Adrenal gland (tissue), 12 donors: ENCODE measurements around the gene RCC2. TPM values are rescaled to one million over a fixed set of nuclear protein-coding genes. Genes with fewer than 3 reads are reported as not detected.
"Not testable (repeated sequence)": the region's sequence is repeated elsewhere in the genome, so short reads cannot be mapped to it uniquely, and the experiment has no call there.

Source experiments
- DNase-seq, 7 donors: peaks; one replicate each; pipeline ENCODE4 v3.0.0-alpha.2; 2019 to 2020
- H3K27ac ChIP-seq, 5 donors: fragments of 200-600 bp; sonication (generic) in 4 of 5; 1 replicate in 3 of 5; 2 replicates in 2 of 5; pipeline versions ENCODE4 v1.5.1 to v1.8.0; 2016 to 2020; ENCODE audit warnings: mild to moderate bottlenecking in 1 of 5
- H3K27me3 ChIP-seq: fragments of 200-600 bp; 2 replicates; pipeline ENCODE4 v1.8.0; 2021
- H3K36me3 ChIP-seq, 2 donors: fragments of 200-600 bp; replicated peaks in 1 of 2; 1 replicate in 1 of 2; 2 replicates in 1 of 2; pipeline versions ENCODE4 v1.5.1 to v1.8.0; 2018 to 2022
- H3K4me1 ChIP-seq, 2 donors: fragments of 200-600 bp; replicated peaks in 1 of 2; 1 replicate in 1 of 2; 2 replicates in 1 of 2; pipeline versions ENCODE4 v1.5.1 to v1.8.0; 2018 to 2021
- H3K4me3 ChIP-seq, 4 donors: fragments of 200-600 bp; sonication (generic) in 3 of 4; one replicate each; pipeline ENCODE4 v1.5.1; 2016 to 2018
- H3K9me3 ChIP-seq, 3 donors: fragments of 200-600 bp; sonication (generic) in 1 of 3; replicated peaks in 1 of 3; 1 replicate in 2 of 3; 2 replicates in 1 of 3; pipeline versions ENCODE4 v1.5.1 to v1.8.0; 2016 to 2021
- POLR2A ChIP-seq, 2 donors: fragments of 450-650 bp; IDR thresholded peaks; one replicate each; pipeline ENCODE4 v1.6.1; 2017; ENCODE audit warnings: antibody characterized with exemption in 2 of 2, mild to moderate bottlenecking in 2 of 2, moderate library complexity in 1 of 2
- WGBS, 4 donors: extraction: QIAGEN DNeasy Blood & Tissue Kit in 2 of 4; methylation state at CpG; one replicate each; pipeline versions ENCODE4 v1.1.5 to v1.1.7; 2013 to 2017; 5-methylcytosine and 5-hydroxymethylcytosine counted together
- intact Hi-C, 2 donors: fragments of 100-400 bp; cut with DNase I; formaldehyde crosslinking; loops; one replicate each; pipeline versions ENCODE4 v1.14.1 to v1.15.0; 2022 to 2023
- polyA plus RNA-seq, 3 donors: library from polyadenylated mRNA; stranded (reverse); fragments of 200-250 nt in 2 of 3; fragments of 350-450 nt in 1 of 3; fragmentation: Illumina TruSeq in 1 of 3; extraction: RNeasy Lipid Tissue Mini Kit (QIAGEN cat#74804) in 1 of 3; gene quantifications; one replicate each; pipeline ENCODE4 v1.2.3, GENCODE V29; 2013 to 2014
- total RNA-seq, 9 donors: library from RNA; depleted of rRNA in 4 of 9; stranded (reverse); fragments of >200 nt in 4 of 9; fragments of 120-200 nt in 1 of 9; fragmentation: NEBNext Ultra II Directional in 1 of 9; extraction: Animal tissue kit (Norgen Biotek cat#: 25700) in 1 of 9; gene quantifications; one replicate each; pipeline versions ENCODE4 v1.1.0 to v1.2.4, GENCODE V29; 2013 to 2023
- TF ChIP-seq, protein P1 (sequence below), 6 experiments: fragments of 450-650 bp in 4 of 6; fragments of 200-600 bp in 2 of 6; sonication (generic) in 1 of 6; IDR thresholded peaks; 1 replicate in 5 of 6; 2 replicates in 1 of 6; pipeline versions ENCODE4 v1.5.1 to v1.8.0; 2016 to 2021; ENCODE audit warnings: antibody characterized with exemption in 6 of 6, mild to moderate bottlenecking in 2 of 6, moderate library complexity in 1 of 6
- donor health status: healthy with polysubstance abuse.
- donor health status: Bipolar disorder and iron deficiency.
- donor health status: DM: yes; HTN: yes; CAD: no.
- donor health status: DM: no; HTN: no; CAD: no.
- donor health status: DM: no; HTN: no; CAD: no.
- donor health status: DM: yes; HTN: yes; CAD: no.

The RCC2 gene
- total and polyA plus RNA-seq, 12 donors: 19.3 to 38.3 (median 28.6) TPM

DNA sequence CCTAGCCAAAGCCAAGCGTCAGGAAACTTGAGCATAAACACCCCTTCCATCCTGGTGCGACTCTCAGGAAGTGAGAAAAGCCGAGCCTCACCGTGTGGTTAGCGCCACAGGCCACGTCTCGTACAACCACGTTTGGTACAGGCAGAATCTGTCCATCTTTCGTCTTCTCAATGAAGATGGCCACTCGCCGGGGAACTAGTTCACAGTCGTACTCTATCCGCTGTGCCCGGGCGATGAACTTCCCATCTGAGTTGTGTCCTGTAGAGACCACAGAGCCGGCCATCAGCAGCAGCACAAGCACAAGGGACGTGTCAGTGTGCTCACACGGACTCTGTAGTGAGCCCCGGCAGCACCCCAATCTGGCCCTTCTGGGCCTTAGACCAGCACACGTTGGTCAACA is 23.1 kb downstream of the RCC2 start:
- Histone ChIP-seq H3K4me3 (no peak overlapping the region), H3K4me1 (peaks cover 13 to 14% of the 10 kb centered on the region in 2 donors), H3K27me3 (no peaks in the 10 kb centered on the region), H3K36me3 (peaks cover 0 to 92% of the 10 kb centered on the region in 2 donors), H3K27ac (no peak overlapping the region), H3K9me3 (no peaks in the 10 kb centered on the region)
- TF ChIP-seq, protein P1, sequence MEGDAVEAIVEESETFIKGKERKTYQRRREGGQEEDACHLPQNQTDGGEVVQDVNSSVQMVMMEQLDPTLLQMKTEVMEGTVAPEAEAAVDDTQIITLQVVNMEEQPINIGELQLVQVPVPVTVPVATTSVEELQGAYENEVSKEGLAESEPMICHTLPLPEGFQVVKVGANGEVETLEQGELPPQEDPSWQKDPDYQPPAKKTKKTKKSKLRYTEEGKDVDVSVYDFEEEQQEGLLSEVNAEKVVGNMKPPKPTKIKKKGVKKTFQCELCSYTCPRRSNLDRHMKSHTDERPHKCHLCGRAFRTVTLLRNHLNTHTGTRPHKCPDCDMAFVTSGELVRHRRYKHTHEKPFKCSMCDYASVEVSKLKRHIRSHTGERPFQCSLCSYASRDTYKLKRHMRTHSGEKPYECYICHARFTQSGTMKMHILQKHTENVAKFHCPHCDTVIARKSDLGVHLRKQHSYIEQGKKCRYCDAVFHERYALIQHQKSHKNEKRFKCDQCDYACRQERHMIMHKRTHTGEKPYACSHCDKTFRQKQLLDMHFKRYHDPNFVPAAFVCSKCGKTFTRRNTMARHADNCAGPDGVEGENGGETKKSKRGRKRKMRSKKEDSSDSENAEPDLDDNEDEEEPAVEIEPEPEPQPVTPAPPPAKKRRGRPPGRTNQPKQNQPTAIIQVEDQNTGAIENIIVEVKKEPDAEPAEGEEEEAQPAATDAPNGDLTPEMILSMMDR (IDR thresholded peaks at IDR 0.05): no peak
- TF ChIP-seq POLR2A (IDR thresholded peaks at IDR 0.05): no peak
- WGBS, 4 donors: 88 to 93% (median 92%) methylated on average over 18 to 20 of the region's 20 CpGs
- intact Hi-C loops: no loop called here
- DNase-seq: no peak

DNA sequence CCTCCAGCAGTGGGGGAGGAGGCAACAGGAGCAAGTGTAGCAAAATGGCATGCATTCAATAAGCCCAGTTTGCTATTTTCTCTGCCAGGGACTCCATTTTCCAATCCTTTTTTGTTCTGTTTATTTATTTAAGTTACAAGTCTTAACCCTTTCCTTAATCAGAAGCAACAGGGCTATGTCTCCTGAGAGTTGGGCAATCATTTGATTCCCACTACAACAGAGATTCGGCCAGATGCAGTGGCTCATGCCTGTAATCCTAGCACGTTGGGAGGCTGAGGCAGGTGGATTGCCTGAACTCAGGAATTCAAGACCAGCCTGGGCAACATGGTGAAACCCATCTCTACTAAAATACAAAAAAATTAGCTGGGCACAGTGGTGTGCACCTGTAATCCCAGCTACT is 25.5 kb downstream of the RCC2 start:
- Histone ChIP-seq H3K36me3 (peaks cover 0 to 99% of the 10 kb centered on the region in 2 donors), H3K4me3 (no peak overlapping the region), H3K9me3 (no peaks in the 10 kb centered on the region), H3K27me3 (no peaks in the 10 kb centered on the region), H3K27ac (no peak overlapping the region), H3K4me1 (peaks cover 13 to 15% of the 10 kb centered on the region in 2 donors)
- DNase-seq: no peak
- WGBS, 4 donors: 79 to 93% (median 92%) methylated on average over 2 of the region's 2 CpGs
- intact Hi-C loops: no loop called here
- no peak for TF ChIP-seq POLR2A (IDR thresholded peaks at IDR 0.05)
- TF ChIP-seq, protein P1 (IDR thresholded peaks at IDR 0.05): no peak

DNA sequence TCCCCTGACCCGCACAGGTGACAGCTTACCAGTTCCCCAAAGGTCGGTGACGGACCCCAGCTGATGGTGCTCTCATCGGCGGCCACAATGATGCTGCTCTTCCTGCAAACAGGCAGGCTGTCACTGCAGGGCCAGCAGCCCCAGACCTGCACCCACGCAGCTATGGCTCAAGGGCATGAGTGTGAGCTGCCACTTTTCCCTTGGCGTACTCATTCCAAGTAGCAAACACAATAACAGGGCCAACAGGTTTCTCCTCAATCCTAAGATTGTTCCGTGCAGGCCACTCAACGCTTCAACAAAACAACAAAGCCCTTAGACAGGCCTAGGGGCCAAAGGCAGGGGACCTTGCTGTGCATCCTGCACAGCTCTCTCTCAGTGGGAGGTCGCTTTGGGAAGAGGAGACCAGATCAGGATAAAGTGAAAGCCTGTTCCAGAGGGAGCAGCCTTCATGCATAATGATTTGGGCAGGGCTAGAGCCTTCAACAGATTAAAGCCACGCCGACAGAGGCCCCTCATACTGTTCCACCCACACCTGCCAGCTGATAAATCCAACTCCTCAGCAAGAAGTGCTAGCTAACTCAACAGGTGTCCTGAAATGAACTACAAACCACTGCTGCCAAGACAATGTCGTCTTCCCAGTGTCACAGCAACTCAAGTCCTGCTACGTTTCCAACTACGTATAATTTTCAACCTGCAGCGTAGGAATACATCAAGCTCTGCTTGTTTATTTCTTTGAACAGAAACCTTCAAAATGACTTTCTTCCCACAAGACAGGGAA is 27.2 kb downstream of the RCC2 start:
- no peaks in the 10 kb centered on the region for H3K27me3 ChIP-seq
- peaks cover 13 to 15% of the 10 kb centered on the region in 2 donors for H3K4me1 ChIP-seq
- peaks cover 0 to 95% of the 10 kb centered on the region in 2 donors for H3K36me3 ChIP-seq
- H3K4me3 ChIP-seq: no peak overlapping the region
- 60 to 75% (median 63%) methylated on average over 13 to 16 of the region's 16 CpGs for WGBS, 4 donors
- H3K9me3 ChIP-seq: no peaks in the 10 kb centered on the region
- intact Hi-C loops: no loop called here
- peak overlapping the region in 3 of 5 donors; percentile 60 to 82 (median 70) for H3K27ac ChIP-seq
- TF ChIP-seq, protein P1 (IDR thresholded peaks at IDR 0.05): no peak
- no peak for TF ChIP-seq POLR2A (IDR thresholded peaks at IDR 0.05)
- DNase-seq: peak in 3 of 7 donors; percentile 25 to 56 (median 51)

DNA sequence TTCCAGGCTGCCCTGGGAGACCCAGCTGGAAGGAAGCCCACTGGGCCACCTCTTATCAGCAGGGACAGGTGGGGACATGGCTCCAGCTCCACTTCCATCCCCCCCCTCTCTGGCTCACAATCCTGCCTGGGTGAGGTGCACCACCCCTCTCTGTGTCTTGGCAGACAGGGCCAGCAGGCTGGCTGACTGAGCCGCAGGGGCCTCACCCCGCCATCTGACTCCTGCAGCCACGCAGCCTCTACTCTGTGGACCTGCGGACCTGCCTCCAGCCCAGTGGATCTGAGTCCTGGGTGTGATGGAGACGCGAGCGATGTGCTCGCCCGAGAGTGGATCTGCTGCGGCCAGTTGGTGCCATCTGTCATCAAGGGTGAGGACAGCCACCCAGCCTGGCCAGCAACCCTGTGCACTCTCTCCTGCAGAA is 30.1 kb downstream of the RCC2 start:
- intact Hi-C loops: loop anchor here in 1 of 2 donors (10.0 kb wide), 1 partner anchor 285 kb away; no protein-coding TSS in a partner anchor
- no peak for DNase-seq
- peaks cover 13 to 15% of the 10 kb centered on the region in 2 donors for H3K4me1 ChIP-seq
- TF ChIP-seq POLR2A (IDR thresholded peaks at IDR 0.05): no peak
- TF ChIP-seq, protein P1 (IDR thresholded peaks at IDR 0.05): no peak
- H3K4me3 ChIP-seq: no peak overlapping the region
- peaks cover 0 to 66% of the 10 kb centered on the region in 2 donors for H3K36me3 ChIP-seq
- no peak overlapping the region for H3K27ac ChIP-seq
- 96 to 97% (median 96%) methylated on average over 6 to 10 of the region's 10 CpGs; no CpG with 5 or more reads in 1 of the 4 donors for WGBS, 4 donors
- H3K9me3 ChIP-seq: no peaks in the 10 kb centered on the region
- no peaks in the 10 kb centered on the region for H3K27me3 ChIP-seq

DNA sequence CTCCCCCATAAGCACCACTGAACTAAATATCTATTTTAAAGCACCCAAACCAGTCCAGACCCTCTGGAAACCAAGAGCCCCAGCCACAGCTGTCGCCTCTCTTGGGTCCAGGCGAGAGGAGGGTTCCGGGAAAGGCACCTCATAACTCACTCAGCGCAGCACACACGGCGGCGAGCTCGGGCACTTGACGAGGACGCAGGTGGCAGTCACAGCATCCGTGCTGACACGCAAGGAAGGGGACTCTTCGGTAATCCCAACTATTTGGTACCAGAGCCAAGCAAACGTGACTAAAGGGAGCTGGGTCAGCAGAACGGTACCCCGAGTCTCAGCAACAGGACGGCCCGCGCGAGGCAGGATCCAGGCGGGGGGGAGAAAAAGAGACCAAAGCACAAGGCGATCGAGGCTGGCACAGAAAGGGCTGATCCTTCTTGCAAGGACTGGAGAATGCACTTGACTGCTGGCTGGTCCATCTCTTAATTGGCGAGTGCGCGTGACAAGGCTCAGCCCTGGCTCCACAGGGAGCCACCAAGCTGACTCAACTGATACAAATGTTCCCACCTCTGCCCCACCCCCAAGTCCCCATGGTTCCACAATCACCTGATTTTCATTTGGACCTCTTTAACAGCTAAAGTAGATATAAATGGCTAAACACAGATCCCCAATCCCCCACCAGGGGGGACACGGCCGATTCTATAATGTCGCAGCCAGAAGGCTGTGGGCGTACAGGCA is 31.5 kb downstream of the RCC2 start:
- WGBS, 4 donors: 94 to 97% (median 96%) methylated on average over 21 to 30 of the region's 30 CpGs
- Histone ChIP-seq H3K36me3 (peaks cover 0 to 52% of the 10 kb centered on the region in 2 donors), H3K4me1 (peaks cover 13 to 15% of the 10 kb centered on the region in 2 donors)
- H3K27ac ChIP-seq, H3K27me3 ChIP-seq, DNase-seq, H3K4me3 ChIP-seq, H3K9me3 ChIP-seq: not testable (repeated sequence)
- intact Hi-C loops: loop anchor here in 1 of 2 donors (10.0 kb wide), 1 partner anchor 283 kb away; no protein-coding TSS in a partner anchor

DNA sequence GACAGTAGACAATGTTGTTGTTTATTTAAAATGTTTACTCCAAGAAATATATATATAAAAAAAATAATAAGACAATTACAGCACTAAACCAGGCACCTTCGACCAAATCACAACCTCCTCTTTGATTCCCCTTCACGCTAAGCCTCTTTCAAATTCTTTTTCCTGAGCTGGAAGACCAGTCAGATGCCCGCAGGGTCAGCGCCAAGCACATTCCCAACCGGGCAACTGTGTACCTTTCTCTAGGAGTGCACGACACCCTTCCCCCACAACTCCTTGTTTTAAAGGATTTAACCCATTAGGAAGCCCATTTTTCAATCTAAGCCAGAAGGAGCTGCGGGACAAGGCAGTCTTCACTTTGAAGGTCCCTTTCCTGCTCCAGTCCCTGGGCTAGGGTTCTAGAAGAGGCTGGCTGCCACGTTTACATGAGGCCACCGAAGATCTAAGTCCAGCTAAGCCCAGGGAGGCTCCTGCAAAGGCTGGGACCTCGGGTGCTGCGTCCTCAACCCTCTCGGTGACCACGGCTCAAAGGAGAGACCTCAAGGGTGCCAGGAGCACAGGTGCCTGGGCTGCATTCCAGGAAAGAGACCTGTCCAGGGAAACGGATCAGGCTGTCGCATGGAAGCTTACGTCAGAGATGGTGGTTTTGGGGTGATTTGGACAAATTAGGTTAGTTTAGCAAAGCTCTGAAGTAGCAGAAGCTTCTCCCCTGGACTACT is 32.6 kb downstream of the RCC2 start:
- not testable (repeated sequence) for H3K4me1 ChIP-seq, H3K27ac ChIP-seq, H3K27me3 ChIP-seq, H3K9me3 ChIP-seq, DNase-seq, H3K4me3 ChIP-seq
- peaks cover 0 to 41% of the 10 kb centered on the region in 2 donors for H3K36me3 ChIP-seq
- 85 to 89% (median 86%) methylated on average over 11 to 16 of the region's 16 CpGs for WGBS, 4 donors
- intact Hi-C loops: loop anchor here in 1 of 2 donors (10.0 kb wide), 1 partner anchor 282 kb away; no protein-coding TSS in a partner anchor
